Gastrocnemius medialis (tissue), 4 donors: ENCODE data around the gene KDM2B. TPM values are rescaled to one million over a fixed set of nuclear protein-coding genes. Genes with fewer than 3 reads are reported as not detected.

Experiments used
- ATAC-seq, 2 donors: fragments of 150-250 bp; one replicate each; pipeline ENCODE4 v1.9.1; 2016
- DNase-seq, 2 donors: peaks; one replicate each; pipeline ENCODE4 v3.0.0-alpha.2; 2019
- H3K27ac ChIP-seq, 4 donors: fragments of 200-600 bp; sonication (generic); 1 replicate in 1 of 4; 2 replicates in 3 of 4; pipeline ENCODE4 v1.5.1; 2016 to 2018; ENCODE audit warnings: mild to moderate bottlenecking in 2 of 4, moderate library complexity in 1 of 4
- H3K27me3 ChIP-seq, 3 donors: fragments of 200-600 bp; sonication (generic) in 2 of 3; 1 replicate in 1 of 3; 2 replicates in 2 of 3; pipeline versions ENCODE4 v1.5.1 to v1.6.0; 2016 to 2019; ENCODE audit warnings: mild to moderate bottlenecking in 1 of 3, moderate library complexity in 1 of 3
- H3K36me3 ChIP-seq, 2 donors: fragments of 200-600 bp; sonication (generic) in 1 of 2; one replicate each; pipeline ENCODE4 v1.5.1; 2017 to 2018
- H3K4me1 ChIP-seq, 2 donors: fragments of 200-600 bp; sonication (generic) in 1 of 2; one replicate each; pipeline ENCODE4 v1.5.1; 2016 to 2017; ENCODE audit warnings: mild to moderate bottlenecking in 2 of 2
- H3K4me3 ChIP-seq, 4 donors: fragments of 200-600 bp; sonication (generic) in 3 of 4; 1 replicate in 1 of 4; 2 replicates in 3 of 4; pipeline ENCODE4 v1.5.1; 2016 to 2019; ENCODE audit warnings: mild to moderate bottlenecking in 2 of 4
- H3K9me3 ChIP-seq, 3 donors: fragments of 200-600 bp; sonication (generic) in 2 of 3; 1 replicate in 1 of 3; 2 replicates in 2 of 3; pipeline ENCODE4 v1.5.1; 2016 to 2019
- CTCF ChIP-seq, 5 experiments: fragments of 450-650 bp in 3 of 5; fragments of 200-600 bp in 2 of 5; sonication (generic) in 2 of 5; IDR thresholded peaks in 4 of 5; conservative IDR thresholded peaks in 1 of 5; 1 replicate in 4 of 5; 2 replicates in 1 of 5; pipeline ENCODE4 v1.5.1; 2016 to 2019; ENCODE audit warnings: antibody characterized with exemption in 5 of 5, mild to moderate bottlenecking in 3 of 5, moderate library complexity in 3 of 5
- POLR2A ChIP-seq, 2 donors: fragments of 450-650 bp; IDR thresholded peaks; one replicate each; pipeline ENCODE4 v1.6.1; 2017; ENCODE audit warnings: antibody characterized with exemption in 2 of 2, mild to moderate bottlenecking in 2 of 2, moderate library complexity in 2 of 2
- in situ Hi-C, 4 donors: fragments of 200-750 bp; cut with MboI; loops; one replicate each; pipeline versions ENCODE4 v1.15.0 to v1.8.0; 2017; ENCODE audit warnings: low sequenced_read_pairs in 4 of 4
- intact Hi-C: fragments of 100-400 bp; cut with DNase I; formaldehyde crosslinking; loops from one replicate; pipeline ENCODE4 v1.15.1; 2023; ENCODE audit warnings: low total_unique reads
- microRNA-seq, 2 donors: library from miRNA; unstranded; fragments of <30 nt; microRNA quantifications; one replicate each; pipeline ENCODE4, GENCODE V29; 2016; ENCODE audit warnings: borderline replicate concordance in 2 of 2
- total RNA-seq, 4 donors: library from RNA; depleted of rRNA; stranded (reverse); fragments of >200 nt; gene quantifications; one replicate each; pipeline versions ENCODE4 v1.1.0 to v1.2.3, GENCODE V29; 2016

Gene KDM2B
- total RNA-seq, 4 donors from 2014 or later = 4.8 to 9.4 (median 8.3) TPM

GRCh38 chr12:121379945-121380344, 200.9 kb downstream of the KDM2B start:
- DNase-seq (no peak), ATAC-seq (no peak)
- no peak for TF ChIP-seq POLR2A (IDR thresholded peaks at IDR 0.05)
- no peak for TF ChIP-seq CTCF (IDR thresholded peaks at IDR 0.05 in 4 of 5, conservative IDR thresholded peaks at IDR 0.05 in 1 of 5)
- no peaks in the 10 kb centered on the region for H3K36me3 ChIP-seq
- no peak overlapping the region for H3K27ac ChIP-seq
- H3K4me3 ChIP-seq = no peak overlapping the region
- no peaks in the 10 kb centered on the region for H3K9me3 ChIP-seq
- in situ Hi-C loops = no loop called here
- no peaks in the 10 kb centered on the region for H3K27me3 ChIP-seq
- H3K4me1 ChIP-seq = no peaks in the 10 kb centered on the region
- intact Hi-C loops = no loop called here

Small RNA genes lying within 50 kb of the gene (microRNA-seq; reads per million reads assigned to microRNA genes)
- gene MIR7107 = 0 reads per million in 2 donors

Other genes with a start within 250 kb of the KDM2B start
- 100 to 1,000 TPM in 1 of 4 donors, 10 to 100 TPM in 3; 84.1 to 128 (median 91.8) TPM for gene ANAPC5, start 228.6 kb downstream of the KDM2B start, total RNA-seq
- 10 to 100 TPM; 32.3 to 57.1 (median 46.2) TPM for gene RNF34, start 180.9 kb downstream of the KDM2B start, total RNA-seq
- 10 to 100 TPM in 3 of 4 donors, 1 to 10 TPM in 1; 9.9 to 29.0 (median 16.4) TPM for gene ORAI1, start 45.5 kb upstream of the KDM2B start, total RNA-seq
- gene MORN3, start 88.6 kb upstream of the KDM2B start, total RNA-seq = not detected
- gene TMEM120B, start 131.7 kb upstream of the KDM2B start, total RNA-seq = 10 to 100 TPM in 1 of 4 donors, 1 to 10 TPM in 3; 5.9 to 11.2 (median 6.4) TPM
- gene RHOF, start 212.7 kb upstream of the KDM2B start, total RNA-seq = 1 to 10 TPM; 2.9 to 6.8 (median 4.1) TPM
- gene SETD1B, start 223.0 kb upstream of the KDM2B start, total RNA-seq = 1 to 10 TPM; 2.2 to 9.3 (median 6.2) TPM